CD4-positive, alpha-beta T cell (primary cell): ENCODE results near the gene DNAAF8. TPM values are rescaled to one million over a fixed set of nuclear protein-coding genes. Genes with fewer than 3 reads are reported as not detected.

Experiments used
- ATAC-seq: fragments of 200-7000 bp; cut with Tn5 transposase; one replicate; pipeline ENCODE4 v1.10.0; 2022; ENCODE audit warnings: mild to moderate bottlenecking; ENCODE audit not compliant: poor library complexity
- CTCF ChIA-PET: fragments of 350-600 bp; sonication (Branson Sonifier 250); formaldehyde crosslinking; loops from one replicate; lab custom pipeline; 2021; ENCODE audit warnings: antibody characterized with exemption, inconsistent platforms; lab: Charles Lee
- POLR2A ChIA-PET: fragments of 350-600 bp; sonication (Branson Sonifier 250); formaldehyde crosslinking; loops from one replicate; lab custom pipeline; 2021; ENCODE audit warnings: antibody characterized with exemption, inconsistent platforms; lab: Charles Lee
- DNase-seq, 14 experiments: peaks; one replicate each; pipeline ENCODE4 v3.0.0-alpha.2; 2013 to 2020; ENCODE audit warnings: mixed read lengths in 2 of 14
- H3K27ac ChIP-seq, 2 donors: one replicate each; pipeline versions ENCODE4 v1.5.1 to v1.7.0; 2013; ENCODE audit warnings: low read length in 2 of 2, low read depth in 1 of 2, mild to moderate bottlenecking in 1 of 2
- H3K27me3 ChIP-seq, 2 experiments: 1 replicate in 1 of 2; 2 replicates in 1 of 2; pipeline versions ENCODE4 v1.6.1 to v1.7.0; 2013; ENCODE audit warnings: low read length in 2 of 2, control low read depth in 1 of 2, mild to moderate bottlenecking in 1 of 2, moderate library complexity in 1 of 2; ENCODE audit not compliant: insufficient read depth in 2 of 2, control insufficient read depth in 1 of 2
- H3K36me3 ChIP-seq: one replicate; pipeline ENCODE4 v1.6.1; 2013; ENCODE audit warnings: low read length, control low read depth; ENCODE audit not compliant: insufficient read depth
- H3K4me1 ChIP-seq: one replicate; pipeline ENCODE4 v1.6.1; 2013; ENCODE audit warnings: low read length, control low read depth; ENCODE audit not compliant: insufficient read depth
- H3K4me3 ChIP-seq: one replicate; pipeline ENCODE4 v1.5.1; 2013; ENCODE audit warnings: mild to moderate bottlenecking, low read length, moderate library complexity
- H3K9me3 ChIP-seq, 2 experiments: 1 replicate in 1 of 2; 2 replicates in 1 of 2; pipeline versions ENCODE4 v1.6.1 to v1.7.0; 2013; ENCODE audit warnings: low read length in 2 of 2, mild to moderate bottlenecking in 2 of 2, control low read depth in 1 of 2, moderate library complexity in 1 of 2; ENCODE audit not compliant: control insufficient read depth in 1 of 2, insufficient read depth in 1 of 2
- H3K27ac Mint-ChIP-seq: one replicate; pipeline ENCODE4 v1.8.0; 2020; ENCODE audit warnings: mixed read lengths
- H3K27me3 Mint-ChIP-seq: one replicate; pipeline ENCODE4 v1.8.0; 2021; ENCODE audit warnings: mixed read lengths
- H3K36me3 Mint-ChIP-seq: one replicate; pipeline ENCODE4 v1.8.0; 2021; ENCODE audit warnings: low read depth, mixed read lengths
- H3K4me1 Mint-ChIP-seq: one replicate; pipeline ENCODE4 v1.8.0; 2021; ENCODE audit warnings: low read depth, mixed read lengths
- H3K4me3 Mint-ChIP-seq: one replicate; pipeline ENCODE4 v1.8.0; 2020; ENCODE audit warnings: mild to moderate bottlenecking, mixed read lengths
- H3K9me3 Mint-ChIP-seq: one replicate; pipeline ENCODE4 v1.8.0; 2020; ENCODE audit warnings: mixed read lengths
- intact Hi-C, 2 experiments: fragments of 100-400 bp; cut with DNase I in 1 of 2; cut with micrococcal nuclease in 1 of 2; formaldehyde crosslinking; loops; one replicate each; pipeline versions ENCODE4 v1.15.1 to v1.9.0; 2023 to 2025; cut with DNase I, micrococcal nuclease
- total RNA-seq, 174 experiments: library from RNA in 2 of 174; stranded (reverse) in 2 of 174; gene quantifications; one replicate each; pipeline ENCODE4 v1.2.3 and lab custom pipeline; 2021 to 2026
- TF ChIP-seq, protein P1 (sequence below): fragments of 200-600 bp; IDR thresholded peaks from one replicate; pipeline ENCODE4 v1.8.0; 2022; ENCODE audit warnings: antibody characterized with exemption, mild to moderate bottlenecking

DNAAF8 gene
- total RNA-seq, 2 experiments from 2014 or later: 0.25 TPM; not detected in 1

DNA sequence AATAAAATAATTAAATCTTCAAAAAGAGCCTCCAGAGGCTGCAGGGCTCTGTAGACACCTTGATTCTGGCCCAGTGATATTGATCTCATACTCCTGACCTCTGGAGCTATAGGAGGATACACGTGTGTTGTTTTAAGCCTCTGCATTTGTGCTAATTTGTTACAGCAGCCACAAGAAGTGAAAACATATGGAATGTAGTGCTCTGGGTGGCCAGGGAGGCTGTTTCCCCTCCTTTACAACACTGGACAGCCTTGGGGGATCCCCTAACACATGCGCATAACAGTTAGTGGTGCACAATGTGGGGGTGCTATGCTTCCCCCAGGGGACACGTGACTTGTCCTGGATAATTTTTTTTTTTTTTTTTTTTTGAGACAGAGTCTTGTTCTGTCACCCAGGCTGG, 37.3 kb downstream of the DNAAF8 start:
- intact Hi-C loops: no loop called here
- H3K4me1 Mint-ChIP-seq: peaks cover 16% of the 10 kb centered on the region
- H3K9me3 Mint-ChIP-seq: no peaks in the 10 kb centered on the region

DNA sequence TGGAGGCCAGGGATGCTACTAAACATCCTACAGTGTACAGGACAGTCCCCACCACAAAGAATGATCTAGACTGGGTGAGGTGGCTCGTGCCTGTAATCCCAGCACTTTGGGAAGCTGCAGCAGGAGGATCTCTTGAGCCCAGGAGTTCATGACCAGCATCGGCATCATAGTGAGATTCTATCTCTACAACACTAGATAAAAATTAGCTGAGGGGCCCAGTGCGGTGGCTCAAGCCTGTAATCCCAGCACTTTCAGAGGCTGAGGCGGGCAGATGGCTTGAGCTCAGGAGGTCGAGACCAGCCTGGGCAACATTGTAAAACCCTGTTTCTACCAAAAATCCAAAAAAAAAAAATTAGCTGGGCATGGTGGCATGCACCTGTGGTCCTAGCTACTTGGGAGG, 38.0 kb downstream of the DNAAF8 start:
- TF ChIP-seq, protein P1, sequence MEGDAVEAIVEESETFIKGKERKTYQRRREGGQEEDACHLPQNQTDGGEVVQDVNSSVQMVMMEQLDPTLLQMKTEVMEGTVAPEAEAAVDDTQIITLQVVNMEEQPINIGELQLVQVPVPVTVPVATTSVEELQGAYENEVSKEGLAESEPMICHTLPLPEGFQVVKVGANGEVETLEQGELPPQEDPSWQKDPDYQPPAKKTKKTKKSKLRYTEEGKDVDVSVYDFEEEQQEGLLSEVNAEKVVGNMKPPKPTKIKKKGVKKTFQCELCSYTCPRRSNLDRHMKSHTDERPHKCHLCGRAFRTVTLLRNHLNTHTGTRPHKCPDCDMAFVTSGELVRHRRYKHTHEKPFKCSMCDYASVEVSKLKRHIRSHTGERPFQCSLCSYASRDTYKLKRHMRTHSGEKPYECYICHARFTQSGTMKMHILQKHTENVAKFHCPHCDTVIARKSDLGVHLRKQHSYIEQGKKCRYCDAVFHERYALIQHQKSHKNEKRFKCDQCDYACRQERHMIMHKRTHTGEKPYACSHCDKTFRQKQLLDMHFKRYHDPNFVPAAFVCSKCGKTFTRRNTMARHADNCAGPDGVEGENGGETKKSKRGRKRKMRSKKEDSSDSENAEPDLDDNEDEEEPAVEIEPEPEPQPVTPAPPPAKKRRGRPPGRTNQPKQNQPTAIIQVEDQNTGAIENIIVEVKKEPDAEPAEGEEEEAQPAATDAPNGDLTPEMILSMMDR: no peak
- Histone ChIP-seq H3K36me3 (no peaks in the 10 kb centered on the region), H3K4me3 (no peak overlapping the region), H3K9me3 (no peaks in the 10 kb centered on the region), H3K27me3 (no peaks in the 10 kb centered on the region), H3K27ac (no peak overlapping the region), H3K4me1 (peaks cover 19% of the 10 kb centered on the region)
- Mint-ChIP-seq H3K4me3 (no peak overlapping the region), H3K27me3 (no peaks in the 10 kb centered on the region), H3K9me3 (no peaks in the 10 kb centered on the region), H3K36me3 (peaks cover 10% of the 10 kb centered on the region), H3K27ac (no peak overlapping the region), H3K4me1 (peaks cover 12% of the 10 kb centered on the region)
- DNase-seq (no peak), ATAC-seq (no peak)
- intact Hi-C loops: no loop called here
- ChIA-PET CTCF (no interaction called here), POLR2A (no interaction called here)

More for the DNA sequence above, 37.3 kb downstream of the DNAAF8 start:
- no peaks in the 10 kb centered on the region for H3K27me3 ChIP-seq
- H3K4me3 Mint-ChIP-seq: no peak overlapping the region
- no peak overlapping the region for H3K27ac Mint-ChIP-seq
- peaks cover 10% of the 10 kb centered on the region for H3K36me3 Mint-ChIP-seq
- CTCF ChIA-PET: no interaction called here
- no peak overlapping the region for H3K4me3 ChIP-seq
- peaks cover 23% of the 10 kb centered on the region for H3K4me1 ChIP-seq
- H3K27me3 Mint-ChIP-seq: no peaks in the 10 kb centered on the region
- no peak for DNase-seq
- no peak overlapping the region for H3K27ac ChIP-seq
- no peaks in the 10 kb centered on the region for H3K9me3 ChIP-seq
- POLR2A ChIA-PET: no interaction called here
- TF ChIP-seq, protein P1: no peak
- H3K36me3 ChIP-seq: no peaks in the 10 kb centered on the region
- no peak for ATAC-seq

DNA sequence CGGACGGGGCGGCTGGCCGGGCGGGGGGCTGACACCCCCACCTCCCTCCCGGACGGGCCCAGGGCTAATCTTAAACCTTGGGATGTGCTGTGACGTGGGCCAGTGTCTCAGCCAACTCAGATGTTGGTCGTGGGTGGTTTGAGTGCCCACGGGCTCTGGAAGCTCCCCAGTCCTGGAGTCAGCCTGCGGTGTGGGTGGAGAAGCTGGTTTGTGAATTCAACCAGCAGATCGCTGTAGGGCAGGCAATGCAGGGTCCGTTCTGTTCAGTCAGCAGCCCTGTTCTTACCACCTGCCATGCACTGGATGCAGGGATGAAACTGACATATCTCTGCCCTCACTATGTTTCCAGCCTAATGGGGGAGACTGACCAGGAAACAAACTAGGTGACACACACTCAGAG, 40.7 kb downstream of the DNAAF8 start:
- intact Hi-C loops: no loop called here
- Mint-ChIP-seq H3K27me3 (no peaks in the 10 kb centered on the region), H3K4me1 (no peaks in the 10 kb centered on the region), H3K9me3 (no peaks in the 10 kb centered on the region), H3K27ac (no peak overlapping the region), H3K4me3 (no peak overlapping the region), H3K36me3 (no peaks in the 10 kb centered on the region)
- H3K27ac ChIP-seq: no peak overlapping the region
- DNase-seq: no peak
- ATAC-seq: no peak
- ChIA-PET CTCF (no interaction called here), POLR2A (no interaction called here)
- H3K36me3 ChIP-seq: no peaks in the 10 kb centered on the region
- H3K4me1 ChIP-seq: no peaks in the 10 kb centered on the region
- H3K27me3 ChIP-seq: no peaks in the 10 kb centered on the region
- no peak overlapping the region for H3K4me3 ChIP-seq
- no peaks in the 10 kb centered on the region for H3K9me3 ChIP-seq
- TF ChIP-seq, protein P1: no peak
